GM19397 (cell line): Measurements from ENCODE around the gene CADPS2.
"Not testable (repeated sequence)": the region's sequence is repeated elsewhere in the genome, so short reads cannot be mapped to it uniquely, and the experiment has no call there.

Source experiments
- ATAC-seq: cut with Tn5 transposase; IDR thresholded peaks from one replicate; pipeline ENCODE4 v1.9.1; 2021; ENCODE audit warnings: mild to moderate bottlenecking, moderate library complexity; ENCODE audit not compliant: unreplicated experiment

Gene CADPS2

GRCh38 chr7:122850528-122850927, 35.7 kb downstream of the CADPS2 start:
- no peak for ATAC-seq

DNA sequence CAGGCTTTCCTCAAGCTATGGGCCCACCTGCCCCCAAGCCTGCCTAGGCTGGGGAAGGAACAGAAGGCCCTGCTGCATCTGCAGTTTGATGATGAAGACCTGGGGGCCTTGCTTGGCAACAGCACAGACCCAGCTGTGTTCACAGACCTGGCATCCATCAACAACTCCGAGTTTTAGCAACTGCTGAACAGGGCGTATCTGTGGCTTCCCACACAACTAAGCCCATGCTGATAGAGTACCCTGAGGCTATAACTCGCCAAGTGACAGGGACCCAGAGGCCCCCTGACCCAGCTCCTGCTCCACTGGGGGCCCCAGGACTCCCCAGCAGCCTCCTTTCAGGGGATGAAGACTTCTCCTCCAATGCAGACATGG, 36.3 kb downstream of the CADPS2 start:
- no peak for ATAC-seq

- no peak for ATAC-seq
Measured at GRCh38 chr7:122849322-122849956, 36.8 kb downstream of the CADPS2 start.

DNA sequence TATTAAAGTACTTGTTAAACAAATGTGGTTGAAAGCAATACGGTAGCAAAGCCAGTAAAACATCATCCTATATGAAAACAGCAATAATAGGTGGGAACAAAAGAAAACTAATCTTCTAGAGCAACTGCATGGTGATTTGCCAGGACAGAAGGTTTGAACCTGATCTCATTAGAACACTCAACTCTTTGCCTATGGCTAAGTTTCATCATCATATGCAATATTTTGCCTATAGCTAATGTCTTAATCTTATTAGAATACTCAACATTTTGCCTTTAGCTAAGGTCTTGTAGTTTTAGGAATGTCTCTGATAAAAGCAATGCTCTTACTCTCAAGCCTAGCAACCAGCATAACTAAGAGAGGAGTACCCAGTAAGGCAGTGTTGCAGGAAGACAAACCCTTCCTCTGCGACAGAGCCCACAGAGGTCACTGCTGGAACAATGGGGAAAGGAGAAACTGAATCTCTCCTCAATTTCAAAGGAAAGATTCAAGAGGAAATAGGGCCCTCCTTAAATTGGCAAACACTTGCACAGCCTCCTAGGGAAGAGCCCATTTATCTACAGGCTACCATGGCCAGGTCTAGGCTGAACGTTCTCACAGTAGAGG, 38.3 kb downstream of the CADPS2 start:
- ATAC-seq, result no peak

DNA sequence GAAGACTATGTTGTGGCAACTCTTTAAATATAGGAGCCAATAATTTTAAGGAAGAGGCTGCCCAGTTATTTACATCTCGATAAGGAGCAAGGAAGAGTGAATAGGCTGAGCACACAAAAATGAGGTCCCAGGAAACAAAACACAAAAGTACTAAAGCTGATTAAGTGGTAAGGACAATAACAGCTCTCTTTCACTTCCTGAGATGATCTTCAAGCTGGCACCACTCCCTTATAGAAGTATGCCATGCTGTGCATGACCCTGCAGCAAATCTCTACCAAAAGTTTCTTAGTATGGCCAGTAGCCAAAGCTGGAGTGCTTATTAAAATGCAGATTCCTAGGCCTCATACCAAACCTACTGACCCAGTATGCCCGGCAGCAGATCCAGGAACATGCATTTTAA, 39.7 kb downstream of the CADPS2 start:
- no peak for ATAC-seq

DNA sequence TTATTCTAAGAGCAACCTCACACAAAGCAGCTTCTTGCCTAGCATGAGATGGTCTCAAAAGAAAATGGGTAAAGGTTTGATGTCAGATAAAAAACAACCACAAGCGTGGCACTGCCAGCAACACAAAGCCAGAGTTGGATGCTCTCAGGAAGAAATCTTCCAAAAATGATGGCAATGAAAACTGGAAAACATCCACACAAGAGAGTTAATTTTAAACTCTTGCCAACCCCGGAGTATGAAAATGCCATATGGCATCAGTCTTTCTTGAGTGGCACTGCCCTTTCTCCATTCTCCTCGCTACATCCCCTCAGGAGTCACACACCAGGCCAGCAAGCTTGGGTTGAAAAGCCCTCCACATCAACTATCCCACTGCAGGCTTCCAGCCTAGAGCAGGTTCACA, 41.0 kb downstream of the CADPS2 start:
- ATAC-seq, result no peak

DNA sequence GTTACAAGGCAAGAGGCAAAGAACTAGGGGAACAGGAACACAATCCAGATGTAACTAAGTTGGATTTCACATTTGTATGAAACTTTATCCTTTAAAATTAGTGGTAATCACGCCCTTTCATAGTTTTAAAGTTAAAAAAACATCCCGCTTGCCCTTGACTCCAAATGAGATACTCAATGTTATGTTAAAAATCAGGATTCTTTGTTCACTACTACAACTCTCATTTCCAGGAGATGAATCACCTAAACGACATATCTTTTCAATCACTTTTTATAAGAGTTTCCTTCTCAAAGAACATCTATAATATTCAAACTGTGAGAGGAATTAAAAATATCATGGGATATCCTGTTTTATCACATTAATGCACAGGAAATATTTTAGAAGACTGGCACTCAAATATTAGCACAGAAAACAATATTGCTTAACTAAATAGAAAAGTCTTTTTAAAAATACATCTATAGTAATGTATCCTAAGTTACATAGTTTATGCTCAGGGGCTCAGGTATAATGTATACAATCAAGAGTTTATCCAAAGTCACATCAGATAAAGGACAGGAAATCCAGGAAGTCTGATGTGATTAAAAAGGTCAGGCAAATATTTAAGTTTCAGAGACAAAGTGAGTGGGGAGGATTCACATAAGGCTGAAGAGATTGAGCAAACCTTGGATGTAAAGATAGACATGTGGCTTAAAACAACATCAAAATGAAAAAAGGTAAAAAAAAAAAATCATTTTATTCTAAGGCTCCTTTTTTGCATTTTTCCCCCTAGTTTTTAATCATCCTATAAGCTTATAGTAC, 41.9 kb downstream of the CADPS2 start:
- no peak for ATAC-seq

- no peak for ATAC-seq
Measured at GRCh38 chr7:122842971-122843370, 43.3 kb downstream of the CADPS2 start.

- ATAC-seq, result not testable (repeated sequence)
Measured at GRCh38 chr7:122836286-122836685, 50.0 kb downstream of the CADPS2 start.

DNA sequence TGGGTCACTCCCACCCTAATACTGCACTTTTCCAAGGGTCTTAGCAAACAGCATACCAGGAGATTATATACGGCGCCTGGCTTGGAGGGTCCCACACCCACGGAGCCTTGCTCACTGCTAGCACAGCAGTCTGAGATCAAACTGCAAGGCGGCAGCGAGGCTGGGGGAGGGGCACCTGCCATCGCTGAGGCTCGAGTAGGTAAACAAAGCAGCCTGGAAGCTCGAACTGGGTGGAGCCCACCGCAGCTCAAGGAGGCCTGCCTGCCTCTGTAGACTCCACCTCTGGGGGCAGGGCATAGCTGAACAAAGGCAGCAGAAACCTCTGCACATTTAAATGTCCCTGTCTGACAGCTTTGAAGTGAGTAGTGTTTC, 51.7 kb downstream of the CADPS2 start:
- ATAC-seq, result not testable (repeated sequence)

DNA sequence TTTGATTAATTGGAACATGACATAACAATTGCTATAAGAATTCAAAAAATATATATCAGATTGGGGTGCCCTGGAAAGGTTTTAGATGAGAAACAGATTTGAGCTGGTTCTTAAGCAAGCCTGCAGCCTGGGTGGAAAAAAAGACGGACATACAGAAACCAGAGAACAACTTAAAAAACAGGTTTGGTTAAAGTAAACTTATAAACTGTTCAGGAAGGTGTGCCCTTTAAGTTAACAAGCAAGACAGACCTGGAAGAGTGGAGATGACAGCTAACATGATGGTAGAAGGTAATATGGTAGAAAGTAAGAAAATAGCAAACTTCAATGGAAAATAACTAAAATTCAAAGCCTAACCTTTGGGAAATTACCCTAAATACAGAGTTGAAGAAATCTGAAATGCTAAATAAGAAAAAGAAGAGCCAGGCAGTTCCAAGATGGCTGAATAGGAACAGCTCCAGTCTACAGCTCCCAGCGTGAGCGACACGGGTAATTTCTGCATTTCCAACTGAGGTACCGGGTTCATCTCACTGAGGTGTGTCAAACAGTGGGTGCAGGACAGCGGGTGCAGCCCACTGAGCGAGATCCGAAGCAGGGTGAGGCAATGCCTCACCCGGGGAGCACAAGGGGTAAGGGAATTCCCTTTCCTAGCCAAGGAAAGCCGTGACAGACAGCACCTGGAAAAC, 52.2 kb downstream of the CADPS2 start:
- no peak for ATAC-seq

GRCh38 chr7:122831436-122831835, 54.8 kb downstream of the CADPS2 start:
- ATAC-seq, result no peak

DNA sequence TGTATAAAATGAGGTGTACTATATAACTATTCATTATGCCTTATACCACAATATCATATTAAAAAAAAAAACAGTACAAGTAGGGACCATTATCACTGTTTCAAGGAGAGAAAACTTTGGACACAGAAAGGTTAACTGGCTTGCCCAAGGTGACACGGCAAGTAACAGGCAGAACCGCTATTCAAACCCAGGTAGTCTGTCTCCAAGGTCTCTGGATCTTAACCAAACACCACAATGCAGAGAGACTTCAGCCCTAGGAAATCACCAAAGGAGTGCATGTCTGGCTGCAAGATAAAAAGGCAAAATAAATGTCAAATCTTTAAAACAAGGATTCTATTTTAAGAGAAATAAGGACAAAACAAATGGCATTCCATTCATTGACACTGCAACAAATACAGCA, 56.3 kb downstream of the CADPS2 start:
- ATAC-seq, result no peak

GRCh38 chr7:122827763-122828162, 58.5 kb downstream of the CADPS2 start:
- no peak for ATAC-seq

GRCh38 chr7:122813845-122814244, 72.4 kb downstream of the CADPS2 start:
- ATAC-seq, result no peak

GRCh38 chr7:122803851-122804250, 82.4 kb downstream of the CADPS2 start:
- no peak for ATAC-seq

DNA sequence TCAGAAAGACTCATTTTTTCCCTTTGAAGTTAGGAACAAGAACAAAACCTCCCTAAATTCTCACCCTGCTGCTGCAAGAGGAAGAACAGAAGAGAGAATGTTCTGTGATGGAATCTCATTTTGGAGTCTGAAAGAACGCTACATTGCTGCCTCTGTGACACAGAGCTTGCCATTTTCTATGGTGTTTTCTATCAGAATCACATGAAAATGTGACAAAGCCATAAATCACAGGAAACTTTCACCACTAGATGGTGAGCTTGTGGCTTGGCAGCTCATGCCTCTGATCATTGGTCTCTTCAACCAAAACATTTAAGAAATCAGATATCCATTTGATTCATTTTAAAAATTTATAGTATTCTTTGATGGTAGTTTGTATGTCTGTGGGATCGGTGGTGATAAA, 82.9 kb downstream of the CADPS2 start:
- ATAC-seq, result no peak

- peak; percentile 70 for ATAC-seq
Measured at GRCh38 chr7:122802301-122802751, 83.9 kb downstream of the CADPS2 start.

DNA sequence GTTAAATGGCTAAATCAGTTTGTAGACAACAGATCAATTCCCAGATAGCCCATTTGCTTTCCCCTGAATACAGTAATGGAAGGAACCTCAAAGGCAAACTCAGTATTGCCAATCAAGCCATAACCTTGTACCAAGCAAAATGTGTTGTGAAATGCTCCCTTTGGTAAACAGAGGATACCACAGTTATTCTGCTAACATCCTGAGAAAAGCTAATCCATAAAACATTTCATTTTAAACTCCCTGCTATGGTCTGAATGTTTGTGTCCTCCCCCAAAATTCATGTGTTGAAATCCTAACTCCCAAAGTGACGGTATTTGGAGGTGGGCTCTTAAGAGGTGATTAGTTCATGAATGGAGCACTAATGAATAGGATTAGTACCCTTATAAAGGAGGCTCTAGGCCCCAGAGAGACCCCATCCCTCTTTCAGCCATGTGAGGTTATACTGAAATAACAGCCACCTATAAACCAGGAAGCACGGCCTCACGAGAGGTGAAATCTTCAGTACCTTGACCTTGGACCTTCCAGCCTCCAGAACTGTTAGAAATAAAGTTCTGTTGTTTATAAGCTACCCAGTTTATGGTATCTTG, 94.2 kb downstream of the CADPS2 start:
- ATAC-seq, result no peak

DNA sequence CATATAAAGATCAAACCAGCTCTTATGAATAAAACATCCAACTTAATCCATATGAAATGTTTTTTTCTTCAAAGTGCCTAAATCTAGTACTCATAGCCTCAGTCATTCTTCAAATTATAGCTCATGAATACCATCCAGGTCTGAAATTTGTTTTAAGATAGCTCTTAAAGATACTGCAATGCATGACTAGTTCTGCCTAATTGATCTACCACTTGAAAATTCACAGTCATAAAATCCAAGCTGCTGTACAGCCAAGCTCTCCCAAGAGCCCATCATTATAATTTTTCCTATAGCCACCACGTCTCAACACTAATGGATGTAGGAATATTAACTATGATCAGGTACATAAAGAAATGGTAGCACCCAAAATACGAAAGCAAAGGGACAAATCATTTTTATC, 95.7 kb downstream of the CADPS2 start:
- no peak for ATAC-seq

DNA sequence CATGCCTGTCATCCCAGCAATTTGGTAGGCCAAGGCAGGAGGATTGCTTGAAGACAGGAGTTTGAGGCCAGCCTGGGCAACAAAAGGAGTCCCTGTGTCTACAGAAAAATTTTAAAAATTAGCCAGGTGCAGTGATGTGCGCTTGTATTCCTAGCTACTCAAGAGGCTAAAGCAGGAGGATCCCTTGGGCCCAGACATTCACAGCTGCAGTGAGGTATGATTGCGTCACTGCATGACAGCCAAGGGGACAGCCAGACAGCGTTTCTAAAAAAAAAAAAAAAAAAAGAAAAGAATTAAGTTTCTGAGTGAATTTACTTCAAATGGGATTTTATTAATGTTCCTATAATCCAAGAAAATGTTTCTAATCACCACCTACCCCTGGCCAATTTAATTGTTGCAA, 96.1 kb downstream of the CADPS2 start:
- ATAC-seq, result no peak
